Fibroblast of skin of left quadriceps (primary cell): ENCODE measurements around the gene OR2T35.

ENCODE experiments used
- DNase-seq, 2 experiments: peaks; one replicate each; pipeline ENCODE4 v3.0.0-alpha.2; 2013; ENCODE audit warnings: low read depth in 2 of 2

OR2T35 gene

DNA sequence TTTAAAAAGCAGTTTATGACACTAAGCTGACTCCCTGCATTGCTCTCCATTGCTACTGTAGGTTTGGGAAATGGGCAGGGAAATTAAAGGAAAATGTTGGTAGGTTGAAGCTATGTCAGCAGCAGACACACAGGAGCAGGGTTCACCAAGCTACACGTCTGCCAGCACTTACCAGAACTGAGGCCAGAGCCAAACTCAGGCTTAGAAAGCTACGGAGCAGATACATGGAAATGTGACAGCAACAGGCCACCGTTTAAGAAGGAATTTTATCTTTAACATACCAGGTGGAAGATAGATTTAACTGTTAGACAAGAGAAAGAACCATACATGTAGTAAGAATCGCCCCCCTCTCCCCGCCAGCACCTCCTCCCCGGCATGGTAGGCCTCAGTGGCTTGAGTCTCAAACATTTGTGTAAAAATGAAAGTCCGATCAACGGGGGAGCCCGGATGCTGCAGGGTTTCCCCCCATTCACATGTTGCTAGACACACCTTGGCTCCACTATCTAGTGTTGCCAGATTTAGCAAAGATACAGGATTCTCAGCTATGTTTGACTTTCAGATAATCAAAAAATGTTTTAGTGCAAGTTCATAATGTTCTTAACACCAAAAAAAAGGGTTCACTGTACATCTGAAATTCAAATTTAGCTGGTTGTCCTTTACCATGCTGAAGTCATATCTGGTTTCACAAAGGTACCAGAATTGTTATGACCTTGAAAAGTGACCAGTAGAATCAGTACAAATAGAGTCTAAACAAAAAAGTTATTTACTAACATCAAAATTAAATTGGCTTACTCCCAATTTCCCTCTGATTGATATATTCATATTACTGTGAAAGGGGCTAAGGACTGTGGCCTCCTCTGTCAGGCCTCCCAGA is 16.9 kb downstream of the OR2T35 start:
- no peak for DNase-seq

DNA sequence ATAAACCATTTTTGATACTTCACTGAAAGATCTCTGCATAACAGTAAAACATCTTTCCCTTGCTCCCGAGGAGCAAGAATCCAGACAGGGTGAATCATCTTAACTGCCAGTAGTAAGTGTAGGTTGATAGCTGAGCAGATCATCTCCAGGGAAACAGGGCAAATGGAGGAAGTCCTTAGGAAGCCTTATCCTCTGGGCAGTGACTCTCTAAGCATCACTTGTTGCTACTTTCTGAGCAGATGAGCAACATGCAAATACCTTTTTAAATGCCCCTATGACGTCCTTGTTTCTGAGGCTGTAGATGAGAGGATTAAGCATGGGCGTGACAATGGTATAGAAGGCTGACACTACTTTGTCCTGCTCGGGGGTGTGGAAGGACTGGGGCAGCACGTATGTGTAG is 19.1 kb downstream of the OR2T35 start:
- DNase-seq: no peak

DNA sequence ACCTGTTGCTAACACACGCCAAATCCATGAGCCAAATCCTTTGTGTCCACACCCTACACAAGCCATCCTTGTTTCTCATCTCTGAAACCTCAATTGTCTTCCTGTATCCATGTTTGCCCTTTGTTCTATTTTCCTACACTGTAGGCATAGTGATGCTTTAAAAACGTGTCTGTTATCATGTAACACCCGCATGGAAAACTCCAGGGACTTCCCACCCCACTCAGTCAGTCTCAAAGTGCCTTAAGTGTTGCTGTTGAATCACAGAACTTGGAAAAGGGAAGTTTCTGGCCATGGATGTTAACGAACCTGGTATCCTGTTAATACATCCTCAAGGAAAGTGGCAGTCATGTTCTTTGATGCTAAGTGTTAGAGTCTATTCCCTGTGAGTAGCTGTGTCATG is 19.9 kb downstream of the OR2T35 start:
- DNase-seq: no peak

DNA sequence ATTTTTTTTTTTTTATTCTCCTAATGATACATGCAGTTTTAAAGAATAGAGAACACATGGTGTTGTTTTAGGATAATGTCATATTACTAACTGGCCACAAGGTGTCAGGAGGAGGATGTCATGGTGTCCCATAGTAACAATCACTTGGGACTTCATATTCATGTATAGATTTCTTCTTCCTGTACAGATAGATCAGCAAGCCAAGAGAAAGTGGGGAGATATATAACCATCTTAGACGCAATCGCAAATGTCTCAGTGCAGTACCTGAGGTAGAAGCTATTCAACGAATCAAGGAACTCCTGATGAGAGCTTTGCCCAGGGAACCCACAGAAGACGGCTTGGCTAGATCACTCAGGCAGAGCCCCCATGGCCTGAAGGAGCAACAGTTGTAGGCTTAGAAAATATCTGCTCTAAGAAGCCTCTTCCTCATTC is 22.5 kb downstream of the OR2T35 start:
- no peak for DNase-seq

DNA sequence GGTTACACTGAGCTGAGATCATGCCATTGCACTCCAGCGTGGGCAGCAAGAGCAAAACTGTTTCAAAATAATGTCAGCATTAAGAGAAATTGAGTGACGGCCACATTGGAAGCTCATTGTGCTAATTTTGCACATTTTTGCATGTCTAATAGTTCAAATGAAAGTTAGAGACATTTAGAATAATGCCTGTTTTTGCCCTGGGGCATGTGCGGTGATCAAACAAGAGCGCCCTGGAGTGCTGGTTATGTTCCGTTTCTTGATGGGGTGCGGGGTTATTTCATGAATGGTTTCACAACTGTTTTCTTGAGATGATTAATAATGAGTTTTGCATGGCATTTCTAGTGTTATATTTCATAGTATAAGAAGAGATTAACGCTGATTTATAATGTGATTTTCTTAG is 23.3 kb downstream of the OR2T35 start:
- no peak for DNase-seq

DNA sequence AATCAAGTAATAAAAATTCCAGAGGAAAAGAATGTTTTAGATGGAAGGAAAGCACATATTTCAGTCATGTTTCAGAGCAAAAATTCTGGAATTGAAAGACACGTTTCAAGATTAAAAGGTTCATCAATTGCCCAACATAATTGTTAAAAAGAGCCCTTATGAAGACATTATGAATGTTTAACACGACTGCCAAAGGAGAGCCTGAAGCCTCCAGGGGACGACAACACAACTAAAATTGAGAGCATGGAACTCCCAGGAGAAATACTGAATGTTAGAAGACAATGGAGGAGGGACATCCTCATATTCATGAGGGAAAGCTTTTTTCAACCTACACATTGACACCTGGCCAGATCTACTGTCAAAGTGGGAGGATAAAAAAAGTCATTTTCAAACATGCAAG is 26.2 kb downstream of the OR2T35 start:
- no peak for DNase-seq

DNA sequence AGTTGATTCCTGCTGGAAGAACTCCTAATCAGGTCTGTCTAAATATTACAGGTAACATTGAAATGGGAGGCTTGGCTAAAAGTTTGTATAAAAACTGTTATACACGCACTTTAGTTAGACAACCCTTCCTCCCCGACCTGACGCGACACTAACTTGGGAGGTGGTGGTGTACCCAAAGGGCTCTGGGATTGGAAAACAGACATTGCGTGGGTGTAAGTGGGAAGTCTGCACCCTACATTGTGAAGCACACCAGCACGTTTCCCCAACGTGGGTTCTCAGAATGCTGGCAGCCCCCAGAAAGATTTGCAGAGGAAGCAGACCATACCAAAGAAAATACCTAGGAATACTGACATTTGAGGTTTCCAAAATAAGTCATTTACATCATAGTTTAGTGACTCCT is 27.0 kb downstream of the OR2T35 start:
- no peak for DNase-seq

DNA sequence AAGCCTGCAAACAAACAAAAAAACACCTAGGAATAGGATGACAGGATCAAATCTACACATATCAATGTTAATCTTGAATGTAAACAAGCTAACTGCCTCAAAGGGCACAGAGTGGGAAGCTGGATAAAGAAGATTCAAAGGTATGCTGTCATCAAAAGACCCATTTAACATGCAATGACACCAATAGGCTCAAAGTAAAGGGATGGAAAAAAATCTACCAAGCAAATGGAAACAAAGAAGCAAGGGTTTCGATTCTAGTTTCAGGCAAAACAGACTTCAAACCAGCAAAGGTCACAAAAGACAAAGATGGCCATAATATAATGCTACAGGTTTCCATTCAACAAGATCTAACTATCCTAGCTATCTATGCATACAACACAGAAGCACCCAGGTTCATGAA is 31.3 kb downstream of the OR2T35 start:
- no peak for DNase-seq

DNA sequence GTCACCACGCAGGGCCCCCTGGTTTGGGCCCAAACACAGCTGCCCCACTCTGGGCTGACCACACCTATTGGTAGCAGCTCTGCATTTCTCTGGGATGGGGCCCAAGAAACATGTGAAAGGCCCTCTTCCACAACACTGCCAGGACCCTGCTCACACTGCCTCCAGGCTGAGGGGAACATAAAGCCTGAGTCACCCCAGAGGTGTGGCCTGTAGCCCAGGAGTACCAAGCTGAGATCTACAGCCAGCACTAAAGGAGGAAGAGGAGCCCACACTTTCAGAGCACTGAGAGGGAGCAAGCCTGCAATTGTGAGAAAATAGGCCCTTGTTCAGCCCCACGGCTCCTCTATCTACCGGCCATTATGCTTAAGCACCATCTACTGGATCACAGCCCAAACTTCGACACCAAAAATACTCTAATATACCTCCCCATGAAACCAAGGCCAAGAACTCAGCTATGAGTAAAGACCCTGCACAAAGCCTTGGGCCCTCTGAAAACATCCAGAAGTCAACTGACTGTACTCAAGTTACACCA is 33.1 kb downstream of the OR2T35 start:
- no peak for DNase-seq

DNA sequence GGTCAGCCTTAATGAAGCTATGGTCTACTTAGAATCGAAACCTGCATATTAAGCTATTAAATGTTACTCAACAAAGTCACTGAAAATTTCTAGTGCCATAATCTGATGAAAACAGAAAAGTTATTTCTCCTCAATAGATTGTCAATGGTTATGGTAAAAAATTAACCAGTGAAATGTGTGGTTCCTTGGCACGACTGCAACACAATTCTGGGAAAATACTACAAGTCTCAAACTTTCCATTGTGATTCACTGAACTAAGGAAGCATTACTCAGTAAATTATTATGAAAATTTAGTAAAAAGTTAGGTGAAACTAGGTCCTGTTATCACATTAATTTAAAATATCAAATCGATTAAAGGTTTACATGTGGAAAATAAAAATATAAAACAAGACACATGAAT is 34.8 kb downstream of the OR2T35 start:
- no peak for DNase-seq

DNA sequence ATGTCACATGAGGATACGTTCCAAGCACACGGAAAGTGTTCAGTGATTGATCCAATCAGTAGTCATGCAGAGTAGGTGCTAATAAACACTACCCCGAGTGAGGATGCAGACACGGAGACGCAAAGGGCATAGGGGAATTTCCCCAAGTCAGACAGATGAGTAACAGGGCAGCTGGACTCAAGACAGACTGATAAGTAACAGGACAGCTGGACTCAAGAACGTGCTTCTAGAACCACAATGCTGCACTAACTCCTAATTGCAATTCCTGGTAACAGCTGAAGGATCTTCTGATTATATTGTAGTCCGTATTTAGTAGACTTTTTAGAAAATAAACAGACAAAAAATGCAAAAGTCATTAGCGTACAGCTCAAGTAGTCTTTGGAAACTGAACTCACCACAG is 45.7 kb downstream of the OR2T35 start:
- DNase-seq: no peak

DNA sequence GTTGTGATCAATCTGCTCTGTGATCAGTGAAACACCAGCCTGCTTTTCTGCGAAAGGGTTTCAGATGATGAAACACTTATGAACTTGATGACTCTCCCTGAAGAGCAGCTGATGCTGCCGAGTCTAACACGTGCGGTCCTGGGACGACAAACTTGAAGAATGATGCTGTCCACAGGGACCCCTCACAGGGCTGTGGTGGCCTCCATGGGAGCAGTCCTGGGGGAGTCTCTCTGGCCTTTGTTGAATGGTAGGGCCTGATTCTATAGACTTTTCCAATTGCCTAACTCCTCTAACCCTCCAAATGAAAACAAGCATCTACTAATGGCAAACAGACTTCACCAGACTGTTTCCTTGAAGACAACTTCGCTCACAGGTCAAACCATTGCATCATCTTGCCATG is 47.5 kb downstream of the OR2T35 start, which contains the start of gene OR2T10:
TSS of gene OR2T10 (minus strand) at position 112 of the 400 bp plus-strand sequence. CDS start 3,932 bp downstream, outside the sequence.
- no peak for DNase-seq

DNA sequence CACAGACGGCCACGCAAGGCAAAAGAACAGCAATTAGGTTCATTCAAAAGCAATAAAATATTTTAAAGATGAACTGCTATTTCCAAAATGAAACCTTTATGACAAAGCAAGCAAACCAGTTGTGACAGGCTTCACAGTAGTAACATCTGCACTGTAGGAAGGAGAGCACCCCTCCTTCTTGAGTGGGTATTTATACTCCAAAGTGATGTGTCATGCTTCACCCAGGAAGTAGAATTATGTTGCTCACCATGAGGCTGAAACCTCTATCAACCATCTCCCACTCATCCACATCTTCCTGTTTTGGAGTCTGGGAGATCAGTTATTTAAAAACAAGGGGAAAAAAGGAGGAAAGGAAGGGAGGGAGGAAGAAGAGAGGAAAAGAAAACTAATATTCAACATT is 48.5 kb downstream of the OR2T35 start:
- no peak for DNase-seq

DNA sequence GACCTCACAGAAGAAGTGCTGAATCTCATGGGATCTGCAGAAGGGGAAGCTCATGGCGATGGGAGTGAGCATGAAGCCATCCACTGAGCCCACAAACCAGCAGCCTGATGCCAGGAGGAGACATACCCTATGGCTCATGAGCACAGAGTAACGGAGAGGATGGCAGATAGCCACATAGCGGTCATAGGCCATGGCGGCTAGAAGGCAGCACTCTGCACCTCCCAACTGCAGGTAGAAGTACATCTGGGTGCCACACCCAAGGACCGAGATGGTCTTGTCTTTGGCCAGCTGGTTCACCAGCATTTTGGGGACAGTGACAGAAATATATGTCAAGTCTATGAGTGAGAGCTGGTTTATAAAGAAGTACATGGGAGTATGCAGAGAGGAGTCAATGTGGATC is 51.9 kb downstream of the OR2T35 start:
- DNase-seq: no peak

DNA sequence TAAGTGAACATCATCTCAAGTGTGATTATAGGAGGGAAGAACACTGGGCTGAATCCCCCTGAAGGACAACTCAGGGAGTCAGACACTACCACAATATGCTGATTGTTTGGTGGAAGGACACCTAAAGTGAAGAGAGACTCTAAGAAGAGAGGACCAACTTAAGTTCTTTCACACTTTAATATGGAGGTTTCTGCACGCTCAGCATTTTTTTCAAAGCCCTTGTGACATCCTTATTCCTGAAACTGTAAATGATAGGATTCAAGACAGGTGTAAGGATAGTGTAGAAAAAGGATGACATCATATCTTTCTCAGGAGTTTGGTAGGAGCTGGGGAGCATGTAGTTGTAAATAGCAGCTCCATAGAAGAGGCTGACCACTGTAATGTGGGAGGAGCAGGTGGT is 52.4 kb downstream of the OR2T35 start:
- DNase-seq: no peak

DNA sequence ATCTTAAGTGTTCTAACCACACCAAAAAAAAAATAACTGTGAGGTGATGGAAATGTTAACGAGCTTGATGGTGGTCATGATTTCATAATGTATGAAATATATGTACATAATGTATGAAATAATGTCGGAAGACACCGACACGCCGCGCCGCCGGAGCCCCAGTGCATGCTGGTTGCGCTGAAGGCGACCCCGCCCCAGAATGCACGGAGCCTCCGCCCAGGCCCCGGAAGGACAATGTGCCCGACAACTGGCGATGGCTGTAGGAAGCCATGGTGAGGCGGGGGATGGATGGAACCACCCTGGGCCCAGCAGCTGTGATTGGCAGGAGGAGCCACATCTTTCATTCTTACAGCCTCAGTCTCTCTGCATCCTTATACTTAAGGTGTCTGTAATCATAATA is 55.0 kb downstream of the OR2T35 start:
- DNase-seq: no peak

DNA sequence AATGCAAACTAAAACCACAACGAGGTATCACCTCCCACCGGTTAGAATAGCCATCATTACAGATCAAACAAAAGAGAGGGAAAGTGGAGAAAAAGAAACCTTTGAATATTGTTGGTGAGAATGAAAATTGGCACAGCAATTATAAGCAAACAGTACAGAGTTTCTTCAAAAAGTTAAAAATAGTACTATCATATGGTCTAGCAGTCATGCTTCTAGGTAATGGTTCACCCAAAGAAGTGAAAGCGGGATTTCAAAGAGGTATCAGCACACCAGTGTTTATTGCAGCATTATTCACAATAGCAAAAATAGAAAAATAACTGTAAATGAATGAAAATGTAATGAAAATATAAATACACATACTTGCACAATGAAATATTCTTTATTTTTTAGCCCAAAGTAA is 55.7 kb downstream of the OR2T35 start:
- DNase-seq: no peak
